ENCODE results near the gene COL4A1. TPM values are rescaled to one million over a fixed set of nuclear protein-coding genes. Genes with fewer than 3 reads are reported as not detected.

The COL4A1 gene
- polyA plus RNA-seq, 1 donor (not counting 4 experiments of a cell fraction or from before 2014, with no cell fraction given): 22.3 TPM

DNA sequence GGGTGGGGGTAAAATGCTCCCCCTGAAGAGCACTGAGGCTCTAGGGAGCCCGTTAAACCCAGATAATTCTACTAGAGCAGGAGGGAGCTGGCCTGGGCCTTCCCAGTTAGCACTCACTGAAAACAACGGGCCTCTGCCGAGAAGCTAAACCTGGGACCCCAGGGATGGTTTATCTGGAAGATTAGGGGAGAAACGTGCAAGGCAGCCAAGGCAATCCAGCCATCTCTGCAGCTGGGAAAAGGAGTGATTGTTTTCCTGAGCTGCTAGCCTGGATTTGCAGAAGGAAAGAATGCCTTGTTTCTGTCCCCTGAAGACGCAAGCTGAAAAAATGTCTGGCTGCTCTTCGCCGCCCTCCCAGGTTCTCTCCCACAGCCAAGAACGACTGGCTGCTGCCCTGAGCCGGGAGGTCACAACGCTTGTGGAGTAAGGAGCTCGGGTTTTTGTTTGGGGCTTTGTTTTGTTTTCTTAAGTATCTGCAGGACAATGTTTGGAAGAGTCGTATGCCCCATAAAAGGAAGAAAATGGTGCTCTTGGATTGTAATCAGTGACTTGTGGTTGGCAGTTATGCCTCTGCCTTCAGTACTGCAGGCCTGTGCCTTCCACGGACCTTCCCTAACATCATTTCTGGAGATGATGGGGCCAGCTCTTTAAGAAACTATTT, 31.6 kb upstream of the COL4A1 start:
- Histone ChIP-seq H3K9me1 (ENCODE audit: control insufficient read depth, extremely low read depth, insufficient read depth, low read length) (peaks cover 4% of the 10 kb centered on the region), H3K27ac (ENCODE audit: control insufficient read depth, insufficient read depth, low read length) (no peak overlapping the region), H3K9me3 (ENCODE audit: control insufficient read depth, low read depth, low read length) (no peaks in the 10 kb centered on the region), H3K36me3 (ENCODE audit: control insufficient read depth in 2 of 2, extremely low read depth in 1 of 2, insufficient read depth in 2 of 2, low read length in 2 of 2) (peaks cover 0 to 7% of the 10 kb centered on the region in 2 experiments), H4K20me1 (ENCODE audit: control insufficient read depth, extremely low read depth, insufficient read depth, low read length) (no peaks in the 10 kb centered on the region), H3K27me3 (ENCODE audit: control insufficient read depth, extremely low read depth, insufficient read depth, low read length) (no peaks in the 10 kb centered on the region), H3K4me1 (ENCODE audit: control insufficient read depth, extremely low read depth, insufficient read depth, low read length) (peaks cover 32% of the 10 kb centered on the region), H3K79me2 (ENCODE audit: control insufficient read depth, insufficient read depth, low read length) (peaks cover 51% of the 10 kb centered on the region), H3K9ac (ENCODE audit: control insufficient read depth, extremely low read depth, insufficient read depth, low read length) (no peak overlapping the region), H3K4me3 (ENCODE audit: control insufficient read depth in 2 of 3, extremely low read depth in 1 of 3, insufficient read depth in 2 of 3, low read depth in 1 of 3, low read length in 3 of 3) (no peak overlapping the region), H3K4me2 (ENCODE audit: control insufficient read depth, extremely low read depth, insufficient read depth, low read depth, low read length) (no peak overlapping the region), H2AFZ (ENCODE audit: control insufficient read depth, low read length) (no peak overlapping the region)
- dilution Hi-C loops (cut with MboI; ENCODE audit: extremely low pct_ligation_motif_present, low sequenced_read_pairs): no loop called here
- DNase-seq (ENCODE audit: low read depth, low spot score) (no peak), FAIRE-seq (no peak)
- TF ChIP-seq, protein P1, sequence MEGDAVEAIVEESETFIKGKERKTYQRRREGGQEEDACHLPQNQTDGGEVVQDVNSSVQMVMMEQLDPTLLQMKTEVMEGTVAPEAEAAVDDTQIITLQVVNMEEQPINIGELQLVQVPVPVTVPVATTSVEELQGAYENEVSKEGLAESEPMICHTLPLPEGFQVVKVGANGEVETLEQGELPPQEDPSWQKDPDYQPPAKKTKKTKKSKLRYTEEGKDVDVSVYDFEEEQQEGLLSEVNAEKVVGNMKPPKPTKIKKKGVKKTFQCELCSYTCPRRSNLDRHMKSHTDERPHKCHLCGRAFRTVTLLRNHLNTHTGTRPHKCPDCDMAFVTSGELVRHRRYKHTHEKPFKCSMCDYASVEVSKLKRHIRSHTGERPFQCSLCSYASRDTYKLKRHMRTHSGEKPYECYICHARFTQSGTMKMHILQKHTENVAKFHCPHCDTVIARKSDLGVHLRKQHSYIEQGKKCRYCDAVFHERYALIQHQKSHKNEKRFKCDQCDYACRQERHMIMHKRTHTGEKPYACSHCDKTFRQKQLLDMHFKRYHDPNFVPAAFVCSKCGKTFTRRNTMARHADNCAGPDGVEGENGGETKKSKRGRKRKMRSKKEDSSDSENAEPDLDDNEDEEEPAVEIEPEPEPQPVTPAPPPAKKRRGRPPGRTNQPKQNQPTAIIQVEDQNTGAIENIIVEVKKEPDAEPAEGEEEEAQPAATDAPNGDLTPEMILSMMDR (optimal IDR thresholded peaks at IDR 0.05 in 1 of 3, IDR thresholded peaks at IDR 0.05 in 1 of 3, conservative IDR thresholded peaks at IDR 0.05 in 1 of 3; ENCODE audit: extremely low read depth in 1 of 3, insufficient read depth in 2 of 3, low read length in 3 of 3): no peak
- no peak for TF ChIP-seq EZH2 (IDR thresholded peaks at IDR 0.05; ENCODE audit: low read length)

DNA sequence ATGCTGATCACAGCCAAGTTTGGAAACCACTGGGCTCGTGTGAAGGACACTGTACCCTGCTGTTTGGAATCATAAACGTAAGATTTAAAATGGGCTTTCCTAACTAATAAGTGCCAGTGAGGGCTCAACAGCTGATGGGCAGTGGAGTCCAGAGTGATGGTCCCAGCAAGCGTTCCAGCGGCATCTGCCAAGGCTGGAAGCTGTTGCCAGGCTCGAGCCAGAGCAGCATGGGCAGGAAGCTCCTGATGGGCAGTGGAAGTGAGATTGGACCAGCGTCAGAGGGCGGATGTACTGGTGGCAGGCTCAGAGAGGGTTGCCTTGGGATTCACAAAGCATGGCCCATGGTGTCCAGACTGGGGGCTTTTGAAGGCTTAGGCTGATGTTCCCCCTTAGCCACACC, 30.3 kb upstream of the COL4A1 start:
- H3K9ac ChIP-seq (ENCODE audit: control insufficient read depth, extremely low read depth, insufficient read depth, low read length): no peak overlapping the region
- no peak overlapping the region for H3K4me3 ChIP-seq (ENCODE audit: control insufficient read depth in 2 of 3, extremely low read depth in 1 of 3, insufficient read depth in 2 of 3, low read depth in 1 of 3, low read length in 3 of 3)
- no peaks in the 10 kb centered on the region for H3K9me3 ChIP-seq (ENCODE audit: control insufficient read depth, low read depth, low read length)
- H3K27me3 ChIP-seq (ENCODE audit: control insufficient read depth, extremely low read depth, insufficient read depth, low read length): no peaks in the 10 kb centered on the region
- H3K4me1 ChIP-seq (ENCODE audit: control insufficient read depth, extremely low read depth, insufficient read depth, low read length): peaks cover 23% of the 10 kb centered on the region
- H3K79me2 ChIP-seq (ENCODE audit: control insufficient read depth, insufficient read depth, low read length): peaks cover 57% of the 10 kb centered on the region
- peaks cover 0 to 7% of the 10 kb centered on the region in 2 experiments for H3K36me3 ChIP-seq (ENCODE audit: control insufficient read depth in 2 of 2, extremely low read depth in 1 of 2, insufficient read depth in 2 of 2, low read length in 2 of 2)
- dilution Hi-C loops (cut with MboI; ENCODE audit: extremely low pct_ligation_motif_present, low sequenced_read_pairs): no loop called here
- H2AFZ ChIP-seq (ENCODE audit: control insufficient read depth, low read length): no peak overlapping the region
- no peak overlapping the region for H3K27ac ChIP-seq (ENCODE audit: control insufficient read depth, insufficient read depth, low read length)
- FAIRE-seq: no peak
- H4K20me1 ChIP-seq (ENCODE audit: control insufficient read depth, extremely low read depth, insufficient read depth, low read length): no peaks in the 10 kb centered on the region
- H3K9me1 ChIP-seq (ENCODE audit: control insufficient read depth, extremely low read depth, insufficient read depth, low read length): no peaks in the 10 kb centered on the region
- TF ChIP-seq, protein P1 (optimal IDR thresholded peaks at IDR 0.05 in 1 of 3, IDR thresholded peaks at IDR 0.05 in 1 of 3, conservative IDR thresholded peaks at IDR 0.05 in 1 of 3; ENCODE audit: extremely low read depth in 1 of 3, insufficient read depth in 2 of 3, low read length in 3 of 3): no peak
- TF ChIP-seq EZH2 (IDR thresholded peaks at IDR 0.05; ENCODE audit: low read length): no peak
- DNase-seq (ENCODE audit: low read depth, low spot score): no peak
- no peak overlapping the region for H3K4me2 ChIP-seq (ENCODE audit: control insufficient read depth, extremely low read depth, insufficient read depth, low read depth, low read length)

All from keratinocyte (primary cell).